Measurements from ENCODE around the gene SLC25A13.

Gene SLC25A13

DNA sequence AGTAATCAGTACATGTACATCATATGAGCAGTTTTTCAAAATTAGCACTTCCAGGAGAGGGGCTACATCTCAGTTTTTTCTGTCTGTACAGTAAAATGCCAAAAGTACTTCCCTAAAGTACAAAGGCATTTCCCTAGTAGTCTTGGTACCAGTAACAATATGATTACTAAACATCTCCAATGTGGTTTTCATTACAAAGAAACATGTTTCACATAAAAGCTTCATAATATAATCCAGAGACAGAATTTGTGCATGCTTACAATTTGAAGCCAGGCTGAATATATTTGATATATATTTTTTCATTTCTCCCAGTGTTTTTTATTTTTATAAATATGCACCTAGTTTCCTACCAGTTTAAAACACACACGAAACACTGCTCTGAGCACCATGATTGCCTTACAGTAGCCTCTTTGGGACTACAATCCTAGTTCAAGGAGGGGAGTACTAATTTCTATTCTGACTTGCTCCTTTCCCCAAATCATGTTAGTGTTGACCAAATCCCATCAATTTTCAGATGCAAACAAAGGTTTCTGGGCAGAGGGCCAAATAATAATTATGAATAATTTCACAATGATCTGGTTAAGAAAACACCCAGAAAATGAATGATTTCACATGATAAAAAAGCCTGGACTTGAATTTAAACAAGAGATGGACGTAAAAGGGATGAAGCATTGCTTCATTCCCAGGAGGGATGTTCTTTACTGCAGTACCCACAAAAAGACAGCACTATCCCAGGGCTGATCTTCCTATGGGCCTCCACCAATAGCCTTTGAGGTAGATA lies 201.3 kb downstream of the SLC25A13 start:
- TF ChIP-seq POLR2A (IDR thresholded peaks at IDR 0.05; ENCODE audit: extremely low read depth, insufficient read length) (no peak), MAX (IDR thresholded peaks at IDR 0.05; ENCODE audit: low read depth, low read length) (no peak), MYC (IDR thresholded peaks at IDR 0.05; ENCODE audit: low read depth, low read length) (no peak), CTCF (IDR thresholded peaks at IDR 0.05; ENCODE audit: low read depth, low read length) (no peak)
- H3K4me3 ChIP-seq (ENCODE audit: low read depth, low read length), result no peak overlapping the region
- DNase-seq (ENCODE audit: low read depth), result no peak

DNA sequence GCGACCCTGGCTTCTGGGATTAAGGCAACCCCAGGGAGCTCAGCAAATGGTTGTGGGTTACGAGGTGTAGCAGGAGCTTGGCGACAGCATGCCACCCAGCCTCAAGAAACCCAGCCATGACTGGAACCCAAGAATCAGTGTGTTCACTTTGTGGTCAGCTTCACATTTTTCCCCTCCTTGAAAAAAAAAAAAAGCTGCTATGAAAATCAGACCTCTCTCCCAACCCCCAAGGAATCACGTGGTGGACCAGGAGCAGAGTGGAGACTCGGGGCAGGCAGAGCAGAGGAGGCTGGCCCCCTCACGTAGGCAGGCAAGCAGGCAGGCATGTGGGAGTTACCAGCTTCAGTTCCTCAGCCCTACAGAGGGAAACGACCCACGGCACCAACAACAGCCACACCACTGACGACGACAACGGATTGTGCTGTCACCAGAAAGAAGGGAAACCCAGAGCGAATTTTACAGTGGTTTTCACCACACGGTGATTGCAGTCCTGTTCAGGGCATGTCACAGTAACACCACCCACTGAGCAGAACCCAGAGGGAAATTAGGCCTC lies 203.4 kb downstream of the SLC25A13 start:
- DNase-seq (ENCODE audit: low read depth), result peak; percentile 23
- no peak for TF ChIP-seq POLR2A (IDR thresholded peaks at IDR 0.05; ENCODE audit: extremely low read depth, insufficient read length)
- TF ChIP-seq MAX (IDR thresholded peaks at IDR 0.05; ENCODE audit: low read depth, low read length), result no peak
- no peak for TF ChIP-seq CTCF (IDR thresholded peaks at IDR 0.05; ENCODE audit: low read depth, low read length)
- TF ChIP-seq MYC (IDR thresholded peaks at IDR 0.05; ENCODE audit: low read depth, low read length), result no peak
- no peak overlapping the region for H3K4me3 ChIP-seq (ENCODE audit: low read depth, low read length)

GRCh38 chr7:96116173-96116572 lies 205.7 kb downstream of the SLC25A13 start:
- DNase-seq (ENCODE audit: low read depth), result no peak
- TF ChIP-seq MAX (IDR thresholded peaks at IDR 0.05; ENCODE audit: low read depth, low read length) (no peak), CTCF (IDR thresholded peaks at IDR 0.05; ENCODE audit: low read depth, low read length) (no peak), MYC (IDR thresholded peaks at IDR 0.05; ENCODE audit: low read depth, low read length) (no peak), POLR2A (IDR thresholded peaks at IDR 0.05; ENCODE audit: extremely low read depth, insufficient read length) (no peak)
- H3K4me3 ChIP-seq (ENCODE audit: low read depth, low read length), result no peak overlapping the region

DNA sequence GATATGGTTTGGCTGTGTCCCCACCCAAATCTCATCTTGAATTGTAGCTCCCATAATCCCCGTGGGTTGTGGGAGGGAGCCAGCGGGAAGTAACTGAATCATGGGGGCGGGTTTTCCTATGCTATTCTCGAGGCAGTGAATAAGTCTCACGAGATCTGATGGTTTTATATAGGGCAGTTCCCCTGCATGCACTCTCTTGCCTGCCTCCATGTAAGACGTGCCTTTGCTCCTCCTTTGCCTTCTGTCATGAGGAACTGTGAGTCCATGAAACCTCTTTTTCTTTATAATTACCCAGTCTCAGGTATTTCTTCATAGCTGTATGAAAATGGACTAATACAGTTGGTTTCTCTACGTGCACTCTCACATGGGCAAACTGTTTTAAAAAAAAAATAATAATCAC lies 207.7 kb downstream of the SLC25A13 start:
- TF ChIP-seq POLR2A (IDR thresholded peaks at IDR 0.05; ENCODE audit: extremely low read depth, insufficient read length), result no peak
- no peak for TF ChIP-seq CTCF (IDR thresholded peaks at IDR 0.05; ENCODE audit: low read depth, low read length)
- no peak for TF ChIP-seq MAX (IDR thresholded peaks at IDR 0.05; ENCODE audit: low read depth, low read length)
- no peak for TF ChIP-seq MYC (IDR thresholded peaks at IDR 0.05; ENCODE audit: low read depth, low read length)
- no peak overlapping the region for H3K4me3 ChIP-seq (ENCODE audit: low read depth, low read length)
- no peak for DNase-seq (ENCODE audit: low read depth)

- H3K4me3 ChIP-seq (ENCODE audit: low read depth, low read length), result no peak overlapping the region
- no peak for DNase-seq (ENCODE audit: low read depth)
- no peak for TF ChIP-seq CTCF (IDR thresholded peaks at IDR 0.05; ENCODE audit: low read depth, low read length)
- no peak for TF ChIP-seq MYC (IDR thresholded peaks at IDR 0.05; ENCODE audit: low read depth, low read length)
- no peak for TF ChIP-seq MAX (IDR thresholded peaks at IDR 0.05; ENCODE audit: low read depth, low read length)
- no peak for TF ChIP-seq POLR2A (IDR thresholded peaks at IDR 0.05; ENCODE audit: extremely low read depth, insufficient read length)
Observed at GRCh38 chr7:96111405-96111804, 210.5 kb downstream of the SLC25A13 start.
